Hematopoietic multipotent progenitor cell treated with erythropoietin and hydrocortisone succinate and interleukin-3 and kit ligand, for 15 days (in vitro differentiated cells): ENCODE measurements around the gene NLRC5.
"Not testable (repeated sequence)": the region's sequence is repeated elsewhere in the genome, so short reads cannot be mapped to it uniquely, and the experiment has no call there.

Experiments used
- DNase-seq: peaks from one replicate; pipeline ENCODE4 v3.0.0-alpha.2; 2015; ENCODE audit warnings: low spot score

Gene NLRC5

DNA sequence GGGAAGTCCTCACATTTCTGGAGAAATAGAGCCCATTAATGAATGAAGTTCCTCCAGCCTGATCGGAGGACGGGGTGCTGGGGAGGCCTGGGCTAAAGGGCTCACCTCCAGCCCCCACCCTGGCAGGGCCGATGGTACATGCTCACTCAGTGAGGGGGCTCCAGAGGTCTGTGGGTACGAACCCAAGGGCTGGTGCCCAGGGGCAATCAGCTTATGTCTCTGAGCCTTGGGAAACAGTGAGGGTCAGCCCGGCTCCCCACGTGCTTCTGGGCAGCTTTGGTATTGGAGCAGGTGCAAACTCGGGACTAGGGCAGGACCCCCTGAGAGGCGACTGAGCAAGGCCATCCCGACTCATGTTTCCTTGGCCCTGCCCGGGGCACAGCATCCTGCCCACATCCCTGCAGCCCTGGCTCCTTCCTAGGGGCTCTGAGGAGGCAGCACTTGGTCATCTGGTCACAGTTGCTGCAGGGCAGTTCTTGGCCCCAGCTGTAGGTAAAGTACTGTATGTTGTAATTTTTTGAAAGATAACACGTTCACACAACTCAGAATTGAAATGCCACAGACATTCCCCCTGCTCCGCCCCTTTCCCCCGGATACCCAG lies 28.6 kb upstream of the NLRC5 start:
- no peak for DNase-seq

DNA sequence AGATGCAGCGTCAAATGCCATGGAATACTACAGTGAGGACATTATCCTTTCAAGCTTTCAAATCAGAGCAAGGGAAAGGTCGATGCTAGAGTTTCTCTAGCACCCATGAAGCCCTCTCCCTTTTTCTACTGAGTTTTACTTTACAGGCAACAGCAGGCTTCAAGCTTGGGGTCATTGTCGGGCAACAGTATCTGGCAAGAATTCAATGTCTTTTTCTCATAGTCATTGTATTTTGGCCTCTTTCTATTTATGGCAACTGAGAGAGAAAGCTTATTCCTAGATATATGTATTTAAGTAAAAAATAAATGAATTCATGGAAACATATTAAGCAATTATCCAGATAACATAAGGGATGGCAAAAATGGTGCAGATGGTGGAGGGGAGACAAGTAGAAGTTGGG lies 28.0 kb upstream of the NLRC5 start:
- no peak for DNase-seq

DNA sequence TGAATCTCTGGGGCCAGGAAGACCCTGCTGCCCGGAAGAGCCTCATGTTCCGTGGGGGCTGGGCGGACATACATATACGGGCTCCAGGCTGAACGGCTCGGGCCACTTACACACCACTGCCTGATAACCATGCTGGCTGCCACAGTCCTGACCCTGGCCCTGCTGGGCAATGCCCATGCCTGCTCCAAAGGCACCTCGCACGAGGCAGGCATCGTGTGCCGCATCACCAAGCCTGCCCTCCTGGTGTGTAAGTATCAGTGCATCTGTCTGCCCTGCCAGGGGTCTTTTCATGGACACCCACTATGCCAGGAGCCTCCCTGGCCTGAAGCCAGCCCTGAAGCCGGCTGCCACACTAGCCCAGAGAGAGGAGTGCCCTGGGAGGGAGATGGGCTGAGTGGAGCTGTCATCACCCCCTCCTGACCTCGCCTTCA lies 27.5 kb upstream of the NLRC5 start, which contains the start of gene CETP:
Gene CETP, plus strand, starts transcription at position 100 of the 431 bp plus-strand sequence. Its CDS starts 30 bp downstream, at position 130.
- DNase-seq: no peak

DNA sequence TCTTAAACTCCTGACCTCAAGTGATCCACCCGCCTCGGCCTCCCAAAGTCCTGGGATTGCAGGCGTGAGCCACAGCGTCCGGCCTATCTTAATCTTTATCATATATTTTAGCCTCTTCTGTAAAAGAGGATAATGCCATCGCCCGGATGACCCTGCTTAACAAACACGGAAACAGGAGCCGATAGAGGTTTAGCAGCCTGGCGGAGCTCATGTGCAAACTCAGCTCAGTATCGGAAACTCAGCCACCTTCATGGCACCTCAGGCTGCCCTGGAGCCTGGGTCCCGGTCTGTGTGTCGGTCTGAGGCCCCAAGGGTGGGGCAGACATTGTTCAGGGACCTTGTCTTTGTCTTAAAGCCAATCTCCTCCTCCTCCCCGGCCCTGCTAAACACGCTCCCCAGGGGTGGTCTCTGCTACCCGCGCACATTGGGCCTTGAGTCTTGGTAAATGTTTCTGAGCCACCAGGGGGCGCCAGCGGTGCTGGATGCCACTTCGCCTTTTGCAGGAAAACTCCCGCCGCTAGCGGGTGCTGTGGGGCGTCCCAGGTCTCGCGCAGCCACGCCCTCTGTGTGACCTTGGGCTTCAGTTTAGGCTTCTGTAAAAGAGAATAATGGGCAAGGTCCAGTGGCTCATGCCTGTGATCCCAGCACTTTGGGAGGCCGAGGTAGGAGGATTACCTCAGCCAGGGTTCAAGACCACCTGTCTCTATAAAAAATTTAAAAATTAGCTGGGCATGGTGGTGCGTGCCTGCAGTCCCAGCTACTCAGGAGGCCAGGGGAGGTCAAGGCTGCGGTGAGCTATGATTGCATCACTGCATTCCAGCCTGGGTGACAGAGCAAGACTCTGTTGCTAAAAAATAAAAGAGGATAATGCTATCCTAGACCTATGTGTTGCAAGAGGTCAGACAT lies 24.9 kb upstream of the NLRC5 start:
- peak; percentile 92 for DNase-seq

DNA sequence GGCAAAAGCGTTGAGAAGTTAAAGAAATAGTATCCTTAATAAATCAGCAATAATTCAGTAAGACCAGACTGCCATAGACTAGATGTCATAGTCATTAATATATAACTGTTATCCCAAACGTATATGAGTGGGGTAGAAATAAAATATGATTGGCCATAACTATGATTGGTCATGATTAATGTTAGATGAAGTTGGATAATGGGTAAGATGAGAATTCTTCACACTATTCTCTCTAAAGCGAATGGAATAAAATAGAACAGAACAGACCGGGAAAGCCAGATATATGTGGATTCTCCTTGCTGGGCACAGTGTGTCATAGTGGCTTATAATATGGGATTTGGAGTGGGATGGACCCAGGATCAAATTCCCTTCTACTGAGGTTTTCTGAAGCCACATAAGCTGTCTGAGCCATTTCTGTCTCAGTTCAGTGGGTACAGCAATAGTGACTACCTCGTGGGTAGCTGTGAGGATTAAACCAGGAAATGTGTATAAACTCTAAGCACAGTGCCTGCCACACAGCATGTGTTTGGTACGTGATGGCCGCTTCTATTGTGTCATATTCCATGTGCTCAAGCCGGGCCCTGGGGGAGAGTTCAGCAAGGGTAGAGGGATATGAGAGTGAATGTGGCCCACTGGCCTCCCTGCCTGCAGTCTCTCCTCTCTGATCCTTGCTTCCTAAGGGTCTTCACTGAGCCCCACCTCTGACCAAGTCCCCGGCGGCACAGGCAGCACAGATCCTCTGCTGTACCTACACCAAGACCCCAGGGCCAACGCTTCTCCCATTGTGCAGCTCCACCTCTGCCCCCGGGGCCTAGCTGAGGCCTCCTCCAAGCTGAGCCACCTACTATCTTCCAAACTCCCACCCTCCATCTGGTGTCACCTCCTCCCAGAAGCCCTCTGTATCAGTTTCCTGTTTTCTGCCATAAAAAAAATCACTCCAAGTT lies 23.9 kb upstream of the NLRC5 start:
- DNase-seq: no peak

DNA sequence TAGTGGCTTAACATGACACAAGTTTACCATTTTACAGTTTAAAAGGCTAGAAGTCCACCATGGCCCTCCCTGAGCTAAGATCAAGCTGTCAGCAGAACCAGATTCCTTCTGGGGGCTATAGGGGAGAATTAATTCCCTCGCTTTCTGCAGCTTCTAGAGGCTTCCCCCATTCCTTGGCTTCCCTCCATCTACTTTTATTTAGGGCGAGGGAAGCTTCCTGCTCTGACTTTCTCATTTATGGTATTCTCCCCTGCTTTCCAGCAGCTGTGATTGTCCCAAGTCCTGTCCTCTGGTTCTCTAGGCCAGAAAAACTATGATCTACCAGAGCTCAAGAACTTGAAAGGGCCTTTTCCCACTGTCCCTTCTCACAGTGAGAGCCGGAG lies 23.3 kb upstream of the NLRC5 start:
- no peak for DNase-seq

DNA sequence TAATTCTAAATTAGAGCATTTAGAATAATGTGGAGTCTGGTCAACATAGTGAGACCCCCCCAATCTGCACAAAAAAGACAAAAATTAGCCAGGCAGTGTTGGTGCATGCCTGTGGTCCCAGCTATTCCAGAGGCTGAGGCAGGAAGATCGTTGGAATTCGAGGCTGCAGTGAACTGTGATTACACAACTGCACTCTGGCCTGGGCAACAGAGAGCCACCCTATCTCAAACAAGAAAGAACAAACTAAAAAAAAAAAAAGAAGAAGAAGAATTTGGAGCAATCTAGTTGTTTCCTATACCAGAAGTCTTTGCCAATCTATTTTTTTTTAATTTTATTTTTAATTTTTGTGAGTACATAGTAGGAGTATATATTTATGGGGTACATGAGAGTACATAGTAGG lies 21.6 kb upstream of the NLRC5 start:
- no peak for DNase-seq

DNA sequence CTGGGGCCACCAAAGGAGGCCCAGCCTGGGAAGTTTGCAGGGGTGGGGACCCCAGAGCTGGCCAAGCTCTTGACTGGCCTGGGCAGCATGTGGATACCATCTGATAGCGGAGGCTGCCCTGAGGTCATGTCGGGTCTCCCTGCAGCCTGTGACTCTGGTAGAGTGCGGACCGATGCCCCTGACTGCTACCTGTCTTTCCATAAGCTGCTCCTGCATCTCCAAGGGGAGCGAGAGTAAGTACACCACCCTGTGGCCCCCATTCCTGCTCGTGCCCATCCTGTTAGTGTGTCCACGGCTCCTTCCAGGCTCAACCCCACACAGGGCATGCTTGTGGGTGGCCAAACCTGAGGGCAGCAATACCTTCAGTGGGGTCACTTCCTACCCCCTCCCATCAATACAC lies 19.6 kb upstream of the NLRC5 start:
- no peak for DNase-seq

DNA sequence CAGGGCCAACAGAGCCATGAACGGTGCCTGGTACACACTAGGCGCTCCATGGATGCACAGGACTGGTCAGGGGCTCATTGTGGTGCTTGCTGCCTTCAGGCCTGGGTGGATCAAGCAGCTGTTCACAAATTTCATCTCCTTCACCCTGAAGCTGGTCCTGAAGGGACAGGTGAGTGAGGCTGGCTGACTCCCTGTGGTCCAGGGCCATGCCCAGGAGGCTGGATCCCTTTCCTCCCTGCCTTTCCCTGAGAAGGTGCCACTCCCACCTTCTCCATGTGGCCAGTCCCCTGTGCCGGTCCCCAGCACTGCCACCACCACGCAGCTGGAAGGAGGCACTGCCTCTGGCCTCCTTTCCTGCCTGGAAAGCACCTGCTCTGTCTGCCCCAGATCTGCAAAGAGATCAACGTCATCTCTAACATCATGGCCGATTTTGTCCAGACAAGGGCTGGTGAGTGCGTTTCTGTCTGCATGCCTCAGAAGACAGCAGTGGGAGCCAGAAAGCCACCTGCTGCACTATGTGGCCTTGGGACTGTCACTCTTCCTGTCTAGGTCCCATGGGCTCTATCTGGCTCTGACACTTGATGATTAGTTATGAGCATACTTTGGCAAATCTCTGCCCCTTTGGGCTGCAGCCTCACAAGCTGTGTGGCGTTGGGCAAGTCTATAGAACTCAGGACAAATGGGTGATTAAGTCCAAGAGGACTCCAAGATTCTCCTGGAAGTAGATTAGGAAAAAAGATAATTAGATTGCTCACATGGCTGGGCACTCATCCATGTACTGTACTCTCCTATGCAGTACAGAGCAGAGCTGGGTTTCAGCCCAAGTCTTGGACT lies 18.2 kb upstream of the NLRC5 start:
- no peak for DNase-seq

DNA sequence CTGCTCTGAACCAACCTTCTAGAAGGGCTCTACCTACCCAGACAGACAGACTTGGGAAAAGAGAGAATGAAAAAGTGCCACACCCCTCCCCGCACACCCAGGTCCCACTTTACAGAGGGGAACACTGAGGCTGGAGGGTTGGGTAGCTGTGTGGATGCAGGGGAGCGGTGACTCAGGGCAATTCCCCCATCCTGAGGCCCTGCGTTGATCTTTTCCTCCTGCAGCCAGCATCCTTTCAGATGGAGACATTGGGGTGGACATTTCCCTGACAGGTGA lies 17.7 kb upstream of the NLRC5 start:
- DNase-seq: no peak

DNA sequence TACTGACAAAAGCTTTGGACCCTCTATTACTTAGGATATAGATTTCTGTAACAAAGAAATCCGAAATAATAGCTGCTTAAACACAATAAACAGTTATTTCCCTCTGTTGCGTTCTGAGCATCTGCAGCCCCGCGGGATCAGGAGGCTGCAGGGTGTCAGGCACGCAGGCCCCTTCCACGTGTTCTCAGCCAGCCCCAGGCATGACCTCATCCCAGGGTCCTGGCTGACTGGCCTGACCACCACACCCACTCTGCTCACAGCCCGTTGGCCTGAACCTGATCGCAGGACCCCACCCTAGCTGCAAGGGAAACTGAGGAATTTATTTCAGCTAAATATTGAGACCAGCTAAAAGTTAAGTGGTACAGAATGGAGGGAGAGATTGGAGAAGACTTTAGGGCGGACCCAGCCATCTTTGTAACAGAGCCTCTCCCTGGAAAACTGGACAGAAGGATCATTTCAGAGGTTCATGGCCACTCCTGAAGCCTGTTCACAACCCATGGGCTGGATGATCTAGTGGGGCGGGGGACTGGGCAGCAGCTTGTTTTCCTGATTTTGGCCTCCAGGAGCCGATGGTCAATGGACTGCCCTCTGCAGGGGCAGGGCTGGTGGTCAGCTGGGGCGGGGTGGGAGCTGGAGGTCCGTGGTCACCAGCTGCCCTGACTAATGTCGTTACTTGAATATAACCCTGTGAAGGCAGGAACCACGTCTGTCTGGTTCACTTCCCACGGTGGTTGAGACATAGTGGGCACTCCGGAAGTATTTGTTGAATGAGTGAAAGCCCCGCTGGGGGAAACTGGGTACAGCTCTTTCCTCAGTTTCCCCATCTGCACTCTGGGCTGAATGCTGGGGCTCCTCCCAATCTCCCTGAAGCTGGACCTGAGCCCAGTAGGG lies 16.7 kb upstream of the NLRC5 start:
- DNase-seq: no peak

DNA sequence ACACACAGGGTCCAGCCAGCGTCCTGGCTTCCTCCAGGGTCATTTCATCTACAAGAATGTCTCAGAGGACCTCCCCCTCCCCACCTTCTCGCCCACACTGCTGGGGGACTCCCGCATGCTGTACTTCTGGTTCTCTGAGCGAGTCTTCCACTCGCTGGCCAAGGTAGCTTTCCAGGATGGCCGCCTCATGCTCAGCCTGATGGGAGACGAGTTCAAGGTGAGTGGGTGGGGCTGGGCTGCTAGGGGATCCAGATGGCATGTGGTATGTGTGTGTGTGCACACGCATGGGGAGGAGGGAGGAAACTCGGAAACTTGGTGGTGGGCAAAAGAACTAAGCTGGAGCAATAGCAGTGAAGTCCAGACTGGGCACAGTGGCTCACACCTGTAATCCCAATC lies 16.1 kb upstream of the NLRC5 start:
- no peak for DNase-seq

DNA sequence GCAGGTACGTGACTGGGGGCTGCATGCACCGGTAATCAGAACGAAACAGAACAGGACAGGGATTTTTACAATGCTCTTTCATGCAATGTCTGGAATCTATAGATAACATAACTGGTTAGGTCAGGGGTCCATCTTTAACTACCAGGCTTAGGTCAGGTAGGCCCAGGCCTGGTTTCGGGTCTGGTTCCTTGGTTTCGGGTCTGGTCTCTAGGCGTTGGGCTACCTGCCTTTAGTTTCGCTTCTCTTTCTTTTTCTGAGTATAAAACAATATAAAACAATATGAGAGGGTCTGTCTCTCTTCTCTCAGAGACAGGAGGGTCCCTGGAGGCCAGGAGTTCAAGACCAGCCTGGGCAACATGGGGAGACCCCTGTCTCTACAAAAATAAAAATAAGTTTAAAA lies 15.5 kb upstream of the NLRC5 start:
- DNase-seq: not testable (repeated sequence)

DNA sequence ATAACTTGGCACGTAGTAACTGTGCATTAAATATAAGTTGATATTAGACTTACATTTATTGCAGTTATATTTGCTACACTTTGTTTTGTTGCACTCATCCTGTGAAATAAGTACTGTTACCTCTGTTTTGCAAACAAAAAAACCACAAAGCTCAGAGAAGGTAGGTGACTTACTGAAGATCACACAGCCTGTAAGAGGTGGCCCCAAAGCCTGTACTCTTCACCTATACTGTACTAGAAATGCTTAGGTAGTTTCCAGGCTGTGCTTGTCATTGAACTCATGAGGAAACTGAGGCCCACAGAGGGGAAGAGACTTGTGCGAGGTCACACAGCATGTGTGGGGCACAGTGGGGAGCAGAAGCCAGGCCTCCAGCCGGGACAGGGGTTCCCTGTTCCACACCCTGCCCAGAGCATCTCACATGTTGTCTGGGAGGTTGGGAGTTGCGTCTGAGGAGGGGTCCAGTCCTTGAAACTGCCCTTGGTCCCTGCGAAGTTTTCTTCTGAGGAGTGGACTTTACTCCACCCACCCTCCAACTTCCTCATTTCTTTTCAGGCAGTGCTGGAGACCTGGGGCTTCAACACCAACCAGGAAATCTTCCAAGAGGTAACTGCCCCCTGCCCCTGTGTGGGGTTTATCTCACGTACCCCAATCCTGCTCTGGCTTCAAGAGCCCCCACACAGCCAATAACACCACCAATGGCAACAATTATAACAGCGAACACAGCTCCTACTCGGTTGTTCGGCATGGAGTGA lies 14.6 kb upstream of the NLRC5 start:
- DNase-seq: no peak

DNA sequence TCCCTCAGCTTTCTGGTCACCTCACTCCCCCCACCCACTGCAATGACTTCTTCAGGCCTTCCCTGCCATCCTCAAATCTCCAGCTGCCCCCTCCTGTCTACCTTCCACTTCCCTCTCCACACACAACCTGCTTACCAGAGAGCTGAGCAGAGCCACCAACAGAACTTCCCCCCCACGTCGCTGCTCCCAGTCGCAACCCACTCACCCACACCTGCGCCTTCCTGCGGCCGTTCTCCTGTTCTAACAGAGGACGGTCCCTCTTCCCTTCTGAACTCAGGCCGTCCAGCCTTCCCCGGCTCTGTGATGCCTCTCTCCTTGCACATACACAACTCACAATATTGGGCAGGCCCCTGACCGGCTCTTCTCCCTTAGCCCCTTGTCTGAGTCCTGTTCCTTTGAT lies 13.6 kb upstream of the NLRC5 start:
- no peak for DNase-seq

DNA sequence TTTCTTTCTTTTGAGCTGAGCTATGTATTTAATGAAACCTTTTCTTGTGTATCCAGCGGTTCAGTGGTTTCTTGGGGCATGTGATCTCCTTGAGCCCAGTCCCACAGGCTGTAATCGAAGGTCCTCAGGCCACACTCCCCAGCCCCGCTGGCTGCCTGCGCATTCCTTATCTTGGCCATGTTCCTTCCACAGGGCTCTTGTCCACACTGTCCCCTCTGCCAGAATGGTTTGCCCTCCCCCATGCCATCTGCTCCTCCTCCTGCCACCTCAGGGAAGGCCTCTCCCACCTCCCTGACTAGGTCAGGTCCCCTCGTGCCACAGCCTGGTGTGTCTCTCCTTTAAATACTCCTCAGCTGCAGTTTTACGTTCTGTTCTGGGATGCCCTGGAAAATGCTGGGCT lies 12.1 kb upstream of the NLRC5 start:
- no peak for DNase-seq

DNA sequence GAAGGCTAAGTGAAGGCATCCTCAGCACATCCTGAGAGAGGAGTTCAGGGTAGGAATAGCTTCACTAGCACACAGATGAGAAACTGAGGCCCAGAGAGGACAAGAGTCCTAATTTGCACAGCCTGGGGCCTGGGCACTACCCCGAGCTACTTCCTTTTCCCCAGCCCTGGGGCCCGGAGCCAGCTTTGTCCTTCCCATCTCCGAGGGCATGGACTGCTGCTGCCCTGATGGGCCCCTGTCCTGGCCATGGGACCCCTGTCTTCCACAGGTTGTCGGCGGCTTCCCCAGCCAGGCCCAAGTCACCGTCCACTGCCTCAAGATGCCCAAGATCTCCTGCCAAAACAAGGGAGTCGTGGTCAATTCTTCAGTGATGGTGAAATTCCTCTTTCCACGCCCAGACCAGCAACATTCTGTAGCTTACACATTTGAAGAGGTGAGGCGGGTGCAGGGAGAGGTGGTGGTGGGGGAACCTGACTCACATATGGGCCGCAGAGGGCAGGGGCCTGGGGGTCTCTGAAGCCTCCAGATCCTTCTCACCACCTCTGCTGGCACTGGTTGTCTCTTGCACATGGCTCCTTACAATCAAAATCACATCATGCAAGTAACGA lies 11.4 kb upstream of the NLRC5 start:
- DNase-seq: no peak

DNA sequence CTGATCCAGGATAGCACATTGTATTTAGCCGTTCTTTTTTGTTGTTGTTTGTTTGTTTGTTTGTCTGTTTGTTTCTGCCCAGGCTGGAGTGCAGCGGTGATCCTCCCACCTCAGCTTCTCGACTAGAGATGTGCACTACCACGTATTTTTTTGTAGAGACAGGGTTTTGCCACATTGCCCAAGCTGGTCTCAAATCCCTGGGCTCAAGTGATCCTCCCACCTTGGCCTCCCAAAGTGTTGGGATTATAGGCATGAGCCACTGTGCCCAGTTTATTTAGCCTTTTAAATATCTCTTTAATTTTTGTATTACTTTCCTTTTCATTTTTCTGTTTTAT lies 9.2 kb upstream of the NLRC5 start:
- DNase-seq: no peak

DNA sequence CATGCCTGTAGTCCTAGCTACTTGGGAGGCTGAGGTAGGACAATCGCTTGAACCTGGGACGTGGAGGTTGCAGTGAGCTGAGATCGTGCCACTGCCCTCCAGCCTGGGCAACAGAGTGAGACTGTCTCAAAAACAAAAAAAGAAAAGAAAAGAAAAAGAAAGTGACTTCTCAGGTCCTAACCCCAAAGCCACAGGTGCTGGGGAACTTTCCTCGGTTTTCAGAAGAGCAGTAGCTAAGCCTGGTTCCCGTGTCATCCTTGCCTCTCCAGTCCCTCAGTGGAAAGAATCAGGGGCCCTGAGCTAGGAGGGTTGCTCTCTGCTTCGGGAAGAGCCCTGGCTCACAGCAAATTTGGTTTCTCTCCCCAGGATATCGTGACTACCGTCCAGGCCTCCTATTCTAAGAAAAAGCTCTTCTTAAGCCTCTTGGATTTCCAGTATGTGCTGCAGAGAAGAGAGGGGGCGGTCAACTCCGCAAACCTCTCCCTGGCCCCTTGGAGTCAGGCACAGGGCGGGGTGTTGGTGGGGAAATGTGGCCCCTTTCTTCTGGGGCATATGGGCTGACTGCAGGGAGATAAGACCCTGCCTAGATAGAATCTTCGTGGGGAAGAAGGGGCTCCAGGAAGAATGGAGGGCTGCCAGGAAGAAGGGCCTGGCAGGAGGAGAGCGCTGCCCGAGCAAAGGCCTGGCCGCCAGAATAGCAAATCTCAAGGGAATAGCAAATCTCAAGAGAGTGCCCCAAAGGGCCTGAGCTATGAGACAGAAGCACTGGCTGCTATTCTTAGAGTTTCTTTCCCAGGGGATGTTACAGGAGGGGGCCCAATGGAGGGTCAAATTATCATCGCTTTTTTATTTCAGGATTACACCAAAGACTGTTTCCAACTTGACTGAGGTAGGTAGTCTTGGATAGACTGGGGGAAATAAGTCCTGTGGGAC lies 8.3 kb upstream of the NLRC5 start:
- DNase-seq: no peak
